NCI-H146 treated with DMSO at 0.1 percent for 48 hours (cell line): ENCODE measurements around the gene NREP.
A peak's percentile ranks its signal among the peaks of the same experiment; 100 is the strongest.

Experiments used
- DNase-seq: peaks from one replicate; lab custom pipeline; 2025; ENCODE audit not compliant: unreplicated experiment; lab: John Stamatoyannopoulos, UW

NREP gene

GRCh38 chr5:111765613-111766571 is 8.9 kb upstream of the NREP start:
- DNase-seq, result no peak

GRCh38 chr5:111764019-111764418 is 7.0 kb upstream of the NREP start:
- DNase-seq, result no peak

- peak; percentile 14 for DNase-seq
Measured at GRCh38 chr5:111762895-111763294, 5.9 kb upstream of the NREP start.

- no peak for DNase-seq
Measured at GRCh38 chr5:111758284-111758628, 1.3 kb upstream of the NREP start.

- peak; percentile 88 for DNase-seq
Measured at GRCh38 chr5:111757355-111758283, 625 bp upstream of the NREP start.

DNA sequence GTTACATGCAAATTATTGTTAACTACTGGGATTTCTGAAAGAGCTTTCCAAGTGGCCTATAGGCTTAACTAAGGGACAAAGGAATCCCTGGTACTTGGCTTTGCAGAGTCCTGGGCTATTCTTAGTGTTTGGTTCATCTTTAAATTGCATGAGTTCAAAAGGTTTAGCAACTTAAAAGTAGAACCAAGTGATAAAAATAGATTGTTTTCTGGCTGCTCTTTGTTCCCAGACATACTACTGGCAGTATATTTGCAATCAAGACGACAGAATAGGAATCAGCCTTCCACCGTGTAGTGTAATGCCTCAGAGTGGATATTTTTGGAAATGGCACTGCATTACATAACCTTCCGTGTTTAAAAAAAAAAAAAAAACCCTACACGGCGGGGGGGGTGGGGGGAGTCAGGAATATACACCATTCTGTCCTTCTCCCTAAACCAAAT is 1.0 kb downstream of the NREP start:
- DNase-seq, result no peak

DNA sequence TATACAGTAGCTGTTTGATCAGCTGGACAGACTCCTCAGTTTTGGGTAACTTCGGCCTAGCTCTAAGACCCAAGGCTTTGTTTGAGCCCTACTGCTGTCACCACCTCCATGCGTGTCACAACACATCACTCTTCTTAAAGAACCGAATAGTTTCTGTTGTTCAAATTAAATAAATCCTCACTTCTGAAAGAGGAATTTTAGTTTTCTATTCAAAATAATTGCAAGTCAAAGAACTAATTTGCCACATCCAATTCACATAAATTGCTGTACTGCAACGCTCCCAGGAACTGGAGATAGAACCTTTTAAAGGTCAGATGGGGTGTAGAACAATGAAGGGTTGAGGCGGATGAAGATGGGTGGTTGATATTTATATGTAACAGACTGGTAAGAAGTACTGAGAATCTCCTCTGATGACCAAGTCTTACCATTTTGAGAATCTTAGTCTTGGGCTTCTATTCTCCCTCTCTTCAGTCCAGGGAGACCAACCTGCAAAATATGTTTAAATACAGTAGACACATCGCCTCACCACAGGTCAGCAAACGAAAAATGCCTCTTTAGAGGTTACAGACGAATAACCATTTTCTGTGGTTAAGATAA is 1.6 kb downstream of the NREP start:
- DNase-seq, result no peak

- DNase-seq, result no peak
Measured at GRCh38 chr5:111753884-111754589, 3.0 kb downstream of the NREP start.

- no peak for DNase-seq
Measured at GRCh38 chr5:111752426-111752965, 4.5 kb downstream of the NREP start.

DNA sequence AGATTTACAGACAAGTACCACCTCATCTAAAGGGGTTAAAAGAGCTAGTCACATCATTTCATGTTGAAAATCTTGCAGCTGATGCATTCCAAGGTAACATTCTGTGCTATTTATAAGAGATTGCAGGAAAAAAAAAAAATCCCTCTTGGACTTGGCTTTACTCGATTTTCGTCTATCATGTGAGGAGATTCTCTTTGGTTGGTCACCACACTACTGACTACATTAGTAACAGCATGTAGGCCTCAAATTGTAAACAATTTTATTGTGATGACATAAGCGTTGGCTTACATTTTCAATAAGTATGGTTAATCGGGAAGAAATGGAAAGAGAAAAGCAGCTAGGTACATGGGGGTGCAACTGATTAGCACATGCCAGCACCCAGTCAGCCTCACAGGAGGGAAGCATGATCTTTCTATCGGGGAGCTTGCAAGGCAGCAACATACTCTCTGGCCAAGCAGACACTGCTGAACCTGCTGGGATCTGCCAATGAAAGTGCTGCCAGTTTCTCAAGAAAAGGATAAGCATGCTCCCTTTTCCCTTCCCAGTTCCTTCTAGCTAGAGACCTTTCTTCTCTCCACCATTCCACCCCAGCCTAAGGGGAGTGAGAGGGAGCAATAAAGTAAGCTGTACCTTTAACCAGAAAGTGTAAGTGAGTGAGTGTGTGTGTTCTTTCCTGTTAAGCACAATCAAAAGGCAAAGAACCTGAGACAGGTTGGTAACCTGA is 7.5 kb downstream of the NREP start:
- no peak for DNase-seq

DNA sequence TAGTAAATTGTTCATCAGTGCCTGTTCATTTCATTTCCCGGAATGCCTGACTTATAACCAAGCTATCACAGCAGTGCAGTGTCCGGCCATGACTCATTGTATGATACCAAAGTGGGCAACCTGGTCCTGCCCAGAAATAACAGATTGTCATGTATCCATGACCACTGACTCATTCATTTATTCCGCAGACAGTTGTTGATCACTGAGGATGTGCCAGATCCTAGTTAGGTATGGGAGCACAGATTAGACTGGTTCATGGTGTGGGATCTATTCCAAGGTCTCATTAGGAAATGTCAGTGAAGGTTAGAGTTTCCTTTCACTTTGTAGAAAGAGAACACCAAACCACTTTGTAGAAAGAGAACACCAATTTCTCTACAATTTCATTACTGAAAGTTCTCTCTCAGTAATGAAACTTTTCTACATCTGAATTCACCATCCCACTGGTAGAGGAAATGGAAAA is 8.7 kb downstream of the NREP start:
- no peak for DNase-seq

DNA sequence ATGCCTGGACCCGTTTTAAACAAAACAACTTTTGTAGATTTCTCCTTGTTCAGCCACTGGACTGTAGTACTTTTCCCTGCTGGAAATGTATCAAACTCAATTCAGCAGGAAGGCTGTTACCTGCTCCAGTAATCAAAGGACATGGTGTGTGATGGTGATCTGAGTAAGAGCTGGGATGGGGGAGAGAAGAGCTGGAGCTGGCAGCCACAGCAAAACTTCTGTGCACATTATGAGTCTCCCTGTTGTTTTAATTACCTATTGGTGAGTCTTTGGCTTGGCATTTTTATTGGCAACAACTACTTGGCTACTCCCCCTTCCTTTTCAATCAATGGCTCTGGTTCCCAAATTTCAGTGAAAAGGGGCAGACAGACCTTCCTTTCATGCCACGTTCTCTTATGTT is 9.7 kb downstream of the NREP start:
- DNase-seq, result no peak

GRCh38 chr5:111746791-111747190 is 10.2 kb downstream of the NREP start:
- DNase-seq, result no peak

DNA sequence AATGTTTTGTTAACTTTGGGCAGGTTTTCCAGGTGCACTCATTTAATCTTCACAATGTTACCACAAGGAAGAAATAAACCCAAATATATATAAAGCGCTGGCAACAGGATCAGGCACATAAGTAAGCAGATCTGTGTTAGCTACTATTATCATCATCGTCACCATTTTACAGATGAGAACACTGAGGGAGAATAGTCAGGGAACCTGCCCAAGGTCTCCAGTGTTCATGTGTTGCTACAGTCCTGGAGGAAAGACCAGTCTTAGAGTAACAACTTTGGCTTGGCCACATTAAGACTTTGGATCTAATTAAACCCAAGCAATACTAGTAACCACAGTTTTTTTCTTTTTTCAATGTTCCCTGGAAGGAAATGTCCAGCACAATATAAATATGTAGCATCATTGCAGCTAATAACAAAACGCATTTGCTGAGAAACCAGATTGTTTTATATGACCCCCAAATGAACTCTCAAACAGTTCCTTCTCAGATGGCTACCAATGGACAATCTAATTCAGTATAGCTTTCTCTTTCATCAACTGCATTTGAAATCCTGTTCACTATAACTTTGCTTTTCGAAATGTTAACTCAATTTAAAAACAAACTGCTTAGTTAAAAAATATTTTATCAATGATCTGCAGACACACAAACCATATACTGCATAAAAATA is 11.8 kb downstream of the NREP start:
- DNase-seq, result no peak

GRCh38 chr5:111744455-111744854 is 12.5 kb downstream of the NREP start:
- DNase-seq, result no peak

- DNase-seq, result no peak
Measured at GRCh38 chr5:111743988-111744387, 13.0 kb downstream of the NREP start.

GRCh38 chr5:111743512-111743911 is 13.5 kb downstream of the NREP start:
- no peak for DNase-seq

GRCh38 chr5:111742177-111742994 is 14.6 kb downstream of the NREP start:
- DNase-seq, result no peak
